Stimulated activated CD4-positive, alpha-beta T cell treated with anti-CD3 and anti-CD28 coated beads, Interleukin-4, amount 100 ng/mL, for 1 hour (primary cell): ENCODE measurements around the gene TMEM245.

Source experiments
- DNase-seq: peaks from one replicate; pipeline ENCODE4 v3.0.0-alpha.2; 2020

The TMEM245 gene

DNA sequence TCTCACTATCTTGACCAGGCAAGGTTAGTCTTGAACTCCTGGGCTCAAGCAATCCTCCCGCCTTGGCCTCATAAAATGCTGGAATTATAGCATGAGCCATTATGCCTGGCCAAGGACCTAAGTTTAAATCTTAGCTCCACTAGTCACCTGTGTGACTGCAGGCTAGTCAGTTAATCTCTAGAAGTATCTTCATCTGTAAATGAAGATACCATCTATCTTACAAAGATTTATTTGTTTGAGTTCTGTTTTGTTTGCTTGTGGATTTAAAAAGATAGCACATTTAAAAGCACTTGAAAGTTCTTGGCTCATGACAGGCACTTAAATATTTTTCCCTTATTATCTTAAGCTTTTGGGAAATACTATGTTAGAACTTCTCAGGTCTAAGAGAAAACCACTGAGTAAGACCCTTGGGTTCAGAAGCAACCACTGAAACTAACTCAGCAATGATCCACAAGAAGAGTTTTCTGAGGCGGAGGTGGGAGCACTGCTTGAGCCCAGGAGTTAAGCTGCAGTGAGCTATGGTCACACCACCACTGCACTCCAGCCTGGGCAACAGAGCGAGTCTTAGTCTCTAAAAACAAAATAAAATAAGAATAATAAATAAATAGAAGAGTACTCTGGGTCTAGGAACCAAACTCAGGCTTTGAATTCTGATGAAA lies 19.1 kb downstream of the TMEM245 start:
- no peak for DNase-seq

DNA sequence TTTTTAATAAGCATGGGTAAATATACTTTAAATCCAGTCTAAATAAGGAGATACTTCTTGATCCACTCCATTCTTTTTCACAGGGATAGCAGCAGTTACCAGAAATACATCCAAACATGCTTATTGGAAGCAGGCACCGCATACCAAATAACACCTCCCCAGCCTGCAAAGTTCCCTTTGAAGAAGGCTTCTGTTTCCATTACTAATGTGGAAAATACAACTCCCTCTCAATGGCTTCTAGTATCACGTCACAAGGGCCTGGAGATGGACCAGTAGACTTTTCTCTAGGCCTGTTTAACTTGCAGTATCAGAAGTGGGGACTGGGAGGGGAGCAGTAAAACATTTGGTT lies 20.8 kb downstream of the TMEM245 start:
- no peak for DNase-seq

DNA sequence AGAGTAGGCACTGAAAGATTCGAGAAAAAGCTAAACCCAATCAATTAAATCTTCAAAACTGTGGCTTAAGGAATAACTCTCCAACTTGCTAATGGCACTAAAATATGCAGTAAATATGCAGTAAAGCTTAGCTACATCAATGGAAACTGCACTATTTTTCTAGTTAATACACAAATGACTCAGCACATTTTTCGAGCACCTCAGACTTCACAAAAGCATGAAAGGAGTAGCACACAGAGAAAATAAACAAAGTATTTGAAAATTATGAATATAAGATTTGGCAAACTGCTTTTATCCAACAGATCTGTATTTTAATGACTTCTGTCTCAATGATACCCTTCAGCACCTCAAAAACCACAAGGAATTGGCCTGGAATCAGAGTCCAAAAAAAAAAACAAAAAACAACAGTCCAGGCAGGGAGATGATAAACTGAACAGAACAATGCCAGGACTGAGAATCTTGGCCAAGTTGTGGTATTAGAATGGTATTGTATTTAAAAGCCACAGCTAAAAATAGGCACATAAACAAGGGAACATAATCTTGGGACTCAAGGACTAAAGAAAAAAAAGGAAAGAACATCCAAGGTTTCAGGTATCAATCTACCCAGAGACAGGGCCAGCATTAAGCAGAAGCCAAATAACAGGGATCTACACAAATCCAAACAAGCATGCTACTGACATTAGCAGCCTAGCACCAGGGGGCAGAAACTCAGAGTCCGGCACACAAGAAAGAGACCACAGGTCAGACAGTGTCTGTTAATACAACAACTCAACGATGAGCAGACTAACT lies 21.4 kb downstream of the TMEM245 start:
- DNase-seq, result no peak

DNA sequence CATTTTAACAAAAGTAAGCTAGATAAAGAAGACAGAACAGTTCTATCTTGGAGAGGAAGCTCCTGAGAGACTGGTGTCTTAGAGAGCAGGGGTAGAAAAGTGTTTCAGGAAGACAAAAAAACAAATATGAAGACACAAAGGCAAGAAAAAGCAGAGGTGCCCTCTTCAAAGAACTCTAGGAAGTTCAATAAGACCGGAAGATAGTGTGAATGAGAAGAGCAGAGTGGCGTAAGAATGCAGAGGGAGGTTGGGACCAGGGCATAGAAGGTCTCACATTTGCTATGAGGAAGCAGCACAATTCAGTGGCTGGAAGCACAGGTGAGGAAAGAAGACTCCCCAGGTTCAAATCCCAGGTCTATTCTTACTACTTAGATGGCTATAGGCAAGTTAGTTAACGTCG lies 22.6 kb downstream of the TMEM245 start:
- no peak for DNase-seq

DNA sequence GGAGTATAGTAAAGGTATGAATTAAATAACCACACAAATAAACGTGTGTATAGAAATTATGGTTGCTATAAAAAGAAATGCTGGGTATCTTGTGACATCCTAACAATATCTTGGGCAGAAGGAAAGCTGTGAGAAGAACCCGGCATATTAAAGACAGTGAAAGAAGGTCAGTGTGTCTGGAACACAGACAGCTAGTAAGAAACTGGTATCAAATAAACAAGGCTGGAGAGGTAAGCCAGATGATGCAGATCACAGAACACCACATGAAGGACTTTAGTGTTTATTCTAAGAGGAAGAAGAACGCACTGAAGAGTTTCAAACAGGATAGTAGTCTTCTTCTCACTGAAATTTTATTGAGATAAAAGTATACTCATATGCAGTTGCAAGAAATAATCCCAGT lies 24.4 kb downstream of the TMEM245 start:
- no peak for DNase-seq

DNA sequence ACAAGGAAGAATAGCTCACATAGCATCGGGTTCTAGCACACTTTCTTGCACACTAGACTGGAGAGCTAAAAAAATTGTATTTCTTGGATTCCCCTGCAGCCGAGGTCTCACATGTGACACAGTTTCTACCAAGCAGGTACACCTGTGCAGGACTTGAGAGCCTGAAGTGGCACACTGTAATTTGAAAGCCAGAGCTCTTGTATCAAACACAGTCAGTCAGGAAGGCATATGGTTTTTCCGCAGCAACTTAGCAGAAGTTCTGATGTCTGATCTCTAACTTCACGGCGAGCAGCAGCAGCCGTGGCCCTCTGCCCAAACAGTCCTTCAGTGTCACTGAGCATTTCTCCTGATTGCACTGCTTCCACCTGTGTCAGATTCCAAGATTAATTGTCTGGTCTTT lies 25.5 kb downstream of the TMEM245 start:
- no peak for DNase-seq

DNA sequence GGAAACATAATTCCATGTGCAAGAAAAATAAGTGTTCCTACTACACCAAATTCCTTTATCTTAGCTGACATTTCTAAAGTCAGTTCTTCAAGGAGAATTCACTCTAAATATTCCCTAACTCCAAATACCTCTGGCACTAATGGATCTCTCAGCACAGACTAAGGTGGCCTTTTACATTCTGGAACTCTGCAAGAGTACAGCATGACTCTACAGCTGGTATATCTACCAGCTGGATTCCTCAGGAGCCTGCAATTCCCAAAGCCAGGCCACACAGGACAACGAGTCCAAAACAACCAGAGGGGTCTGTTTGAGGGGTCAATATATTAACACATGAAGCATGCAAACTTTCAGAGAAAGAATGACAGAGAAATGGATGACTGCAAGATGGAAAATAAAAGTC lies 27.2 kb downstream of the TMEM245 start:
- DNase-seq, result no peak

DNA sequence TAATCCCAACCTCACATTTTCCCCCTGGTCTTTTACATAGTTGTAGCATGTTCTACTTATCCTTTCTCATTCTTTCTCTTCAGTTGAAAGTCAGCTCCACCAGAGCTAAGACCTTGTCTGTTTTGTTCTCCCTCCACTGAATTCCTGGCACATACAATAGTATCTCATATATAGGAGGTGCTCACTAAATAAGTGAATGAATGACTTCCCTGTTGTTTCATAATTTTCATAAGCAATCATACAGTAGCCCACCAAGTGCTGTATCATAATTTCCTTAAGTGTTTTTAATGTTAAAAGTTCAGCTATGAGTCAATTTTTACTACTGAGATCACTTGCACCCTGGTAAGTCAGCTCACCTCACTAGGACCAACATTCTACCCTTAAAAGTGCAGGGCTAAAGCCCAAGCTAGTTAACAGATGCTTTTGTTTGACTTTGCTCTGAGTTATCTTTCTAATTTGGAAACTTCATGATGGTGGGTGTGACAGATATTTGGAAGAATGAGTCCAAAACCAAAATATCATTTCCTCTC lies 27.6 kb downstream of the TMEM245 start:
- DNase-seq, result no peak

DNA sequence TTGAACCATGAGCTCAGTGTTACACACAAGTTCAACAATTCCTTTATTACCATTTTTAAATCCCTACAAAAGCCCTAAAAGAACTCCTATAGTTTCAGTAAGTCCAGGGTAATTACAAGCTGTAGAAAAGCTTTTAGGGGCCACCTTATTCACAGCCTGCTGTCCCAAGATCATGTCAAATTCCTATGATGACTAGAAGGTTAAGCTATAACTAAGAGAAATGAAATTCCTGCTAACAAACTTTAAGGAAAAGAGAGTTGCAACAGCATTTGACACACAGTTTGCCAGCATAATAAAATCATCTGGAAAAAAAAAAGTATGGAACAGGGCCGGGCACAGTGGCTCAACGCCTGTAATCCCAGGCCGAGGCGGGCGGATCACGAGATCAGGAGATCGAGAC lies 31.5 kb downstream of the TMEM245 start:
- no peak for DNase-seq

DNA sequence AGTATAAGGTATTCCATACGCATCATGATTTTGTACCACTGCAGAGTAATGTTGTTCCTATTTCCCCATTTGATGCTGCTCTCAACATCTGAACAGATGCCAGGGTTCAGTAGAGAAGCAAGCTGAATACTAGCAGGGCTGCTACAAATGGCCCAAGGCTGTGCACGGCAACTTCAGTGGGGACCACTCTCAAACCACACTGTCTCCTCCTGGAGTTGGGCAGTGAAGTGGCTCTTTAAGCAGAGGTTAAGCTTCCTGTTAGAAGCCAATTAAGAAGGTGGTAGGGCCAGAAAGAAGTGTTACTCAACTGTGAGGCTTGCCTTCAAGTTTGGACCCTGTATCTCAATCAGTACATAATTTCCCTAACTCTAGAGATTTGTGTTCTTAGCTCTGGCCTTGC lies 32.0 kb downstream of the TMEM245 start:
- no peak for DNase-seq

DNA sequence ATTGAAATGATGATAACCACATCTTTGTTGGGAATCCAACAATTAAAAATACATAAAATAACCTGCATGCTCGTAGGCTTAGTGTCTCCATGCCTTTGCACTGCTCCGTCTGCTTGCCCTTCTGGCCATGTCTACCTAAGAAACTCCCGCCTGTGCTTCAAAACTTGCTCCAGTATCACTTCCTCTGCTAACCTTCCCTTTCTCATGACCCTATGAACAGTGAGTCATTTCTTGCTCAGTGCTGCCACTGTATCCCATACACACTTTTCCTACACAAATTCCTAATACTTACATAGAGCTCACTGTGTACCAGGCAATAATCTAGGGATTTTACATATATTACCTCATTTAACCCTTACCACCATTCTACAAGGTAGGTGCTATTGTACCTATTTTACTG lies 33.5 kb downstream of the TMEM245 start:
- no peak for DNase-seq

DNA sequence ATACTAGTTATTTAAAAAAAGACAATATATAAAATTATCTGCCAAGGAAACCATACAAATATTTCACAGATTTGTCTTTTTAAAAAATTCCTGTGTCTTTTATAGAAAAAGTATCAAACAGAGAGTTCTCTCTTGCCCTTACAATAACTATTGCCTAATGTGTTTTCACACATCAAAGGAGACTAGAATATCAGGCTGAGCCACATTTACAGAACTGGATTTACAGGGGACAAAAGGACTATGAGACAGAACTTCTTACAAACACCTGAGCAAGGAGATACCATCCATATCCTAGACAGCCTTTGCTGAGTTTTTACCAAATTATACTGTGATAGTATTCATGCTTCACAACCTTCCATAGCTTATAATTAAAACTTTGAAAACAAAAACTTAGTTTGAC lies 34.2 kb downstream of the TMEM245 start:
- no peak for DNase-seq

DNA sequence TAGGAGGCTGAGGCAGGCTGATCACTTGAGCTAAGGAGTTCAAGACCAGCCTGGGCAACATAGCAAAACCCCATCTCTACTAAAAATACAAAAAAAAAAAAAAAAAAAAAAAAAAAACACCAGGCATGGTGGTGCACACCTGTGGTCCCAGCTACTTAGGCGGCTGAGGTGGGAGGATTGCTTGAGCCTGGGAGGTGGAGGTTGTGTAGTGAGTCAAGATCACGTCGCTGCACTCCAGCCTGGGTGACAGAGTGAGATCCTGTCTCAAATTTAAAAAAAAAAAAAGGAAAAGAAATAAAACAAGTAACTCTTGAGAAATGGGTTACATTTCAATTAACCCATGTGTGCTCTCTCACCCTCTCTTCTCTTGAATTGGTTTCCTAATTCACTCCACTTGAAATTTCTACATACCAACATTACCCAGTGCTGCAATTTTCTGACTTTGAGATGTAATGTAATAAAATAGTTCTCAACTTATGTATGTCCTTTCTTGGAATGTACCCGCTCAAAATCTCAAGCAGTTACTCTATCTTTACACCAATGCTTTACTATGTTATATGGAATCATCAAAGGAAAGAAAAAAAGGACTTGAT lies 35.8 kb downstream of the TMEM245 start:
- no peak for DNase-seq

DNA sequence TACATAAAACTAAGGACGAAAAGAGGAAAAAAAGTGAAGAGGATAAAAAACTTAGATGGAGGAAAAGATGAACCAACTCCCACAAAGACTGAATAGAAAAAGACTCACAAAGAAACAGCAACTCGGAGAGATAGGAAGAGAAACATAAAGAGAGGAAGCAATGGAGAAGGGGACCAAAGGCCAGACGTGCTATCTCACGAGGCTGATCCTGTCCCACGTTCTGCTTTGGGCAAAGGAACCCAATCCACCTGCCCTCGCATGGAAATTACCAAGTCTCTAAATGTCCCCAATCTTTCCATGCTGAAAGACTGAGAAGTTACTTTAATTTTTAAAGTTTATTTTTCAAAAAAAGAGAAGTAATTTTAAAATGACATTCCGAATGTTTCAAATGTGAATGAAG lies 36.6 kb downstream of the TMEM245 start:
- no peak for DNase-seq

DNA sequence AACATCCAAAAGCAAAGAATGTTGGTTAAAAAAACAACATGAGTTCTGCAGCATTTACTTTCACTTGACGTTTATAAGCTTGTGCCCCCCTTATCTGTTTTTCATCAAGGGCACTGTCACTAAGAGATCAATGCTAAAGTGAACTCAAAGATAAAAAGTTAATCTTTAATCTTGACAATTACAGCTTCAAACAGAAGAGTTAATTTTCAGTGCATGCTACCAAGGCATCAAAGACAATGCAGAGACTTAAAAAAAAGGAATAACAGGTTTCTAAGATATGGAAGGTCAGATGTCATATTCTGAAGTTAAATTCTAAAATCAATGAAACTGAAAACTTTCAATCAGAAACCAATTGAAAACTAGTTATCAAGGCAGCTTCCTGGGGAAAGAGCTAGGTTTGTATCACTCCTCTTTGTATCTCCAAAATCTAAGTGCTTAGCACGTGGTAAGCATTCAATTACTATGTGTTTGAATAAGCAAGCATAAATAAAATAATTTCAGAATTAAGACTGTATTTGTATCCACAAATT lies 37.6 kb downstream of the TMEM245 start:
- DNase-seq, result no peak

DNA sequence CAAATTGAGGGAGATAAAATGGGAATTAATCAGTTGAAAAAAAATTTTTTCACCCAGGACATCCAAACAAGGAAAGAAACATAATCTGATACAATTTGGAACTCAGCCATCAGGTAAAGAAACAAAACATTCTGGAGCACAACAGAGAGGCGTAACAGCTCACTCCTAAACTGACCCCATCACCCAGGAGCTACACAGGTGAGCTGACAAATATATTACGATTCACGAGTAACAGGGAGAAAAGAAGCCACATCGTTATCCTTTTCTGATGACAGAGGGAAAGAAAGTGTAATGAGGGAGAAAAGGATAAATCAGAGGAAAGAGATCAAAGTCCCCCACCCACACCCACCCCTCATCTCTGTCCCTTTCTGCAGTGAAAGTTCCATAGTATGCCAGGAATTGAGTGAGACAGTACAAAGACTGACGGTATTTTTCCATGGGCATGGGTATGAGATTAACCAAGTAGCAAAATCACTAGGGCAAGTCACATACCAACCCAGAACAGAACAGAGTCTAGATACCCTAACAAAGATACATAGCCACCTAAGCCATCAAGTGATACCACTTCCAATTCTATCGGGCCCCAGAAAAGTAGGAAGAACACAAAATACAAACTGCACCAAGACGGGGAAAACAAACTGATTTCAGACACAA lies 45.4 kb downstream of the TMEM245 start:
- DNase-seq, result no peak

DNA sequence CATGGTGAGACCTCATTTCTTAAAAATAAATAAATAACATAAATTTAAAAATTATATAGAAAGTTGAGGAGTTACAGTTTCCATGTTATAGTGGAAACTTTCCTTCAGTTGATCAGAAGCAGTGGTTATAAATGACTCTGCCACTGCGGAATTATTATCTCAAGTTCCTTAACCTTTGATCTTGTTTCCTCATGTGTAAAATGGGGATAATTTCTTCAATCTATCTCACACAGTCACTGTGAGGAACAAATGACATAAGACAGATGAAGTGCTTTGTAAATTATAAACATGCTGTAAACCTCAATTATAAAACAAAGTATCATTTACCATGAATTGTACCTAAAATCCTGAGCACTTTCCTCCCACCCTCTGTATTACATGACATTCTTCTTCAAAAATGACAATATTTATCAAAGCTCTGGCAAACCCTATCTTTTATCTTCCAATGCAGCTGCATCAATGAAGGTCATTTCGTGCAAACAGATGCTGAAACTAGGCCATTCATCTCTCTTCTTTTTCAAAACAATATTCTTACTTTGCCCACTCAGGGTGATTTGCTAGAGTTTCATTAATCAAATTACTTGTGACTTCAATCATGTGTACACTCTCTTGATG lies 46.8 kb downstream of the TMEM245 start:
- DNase-seq, result no peak

DNA sequence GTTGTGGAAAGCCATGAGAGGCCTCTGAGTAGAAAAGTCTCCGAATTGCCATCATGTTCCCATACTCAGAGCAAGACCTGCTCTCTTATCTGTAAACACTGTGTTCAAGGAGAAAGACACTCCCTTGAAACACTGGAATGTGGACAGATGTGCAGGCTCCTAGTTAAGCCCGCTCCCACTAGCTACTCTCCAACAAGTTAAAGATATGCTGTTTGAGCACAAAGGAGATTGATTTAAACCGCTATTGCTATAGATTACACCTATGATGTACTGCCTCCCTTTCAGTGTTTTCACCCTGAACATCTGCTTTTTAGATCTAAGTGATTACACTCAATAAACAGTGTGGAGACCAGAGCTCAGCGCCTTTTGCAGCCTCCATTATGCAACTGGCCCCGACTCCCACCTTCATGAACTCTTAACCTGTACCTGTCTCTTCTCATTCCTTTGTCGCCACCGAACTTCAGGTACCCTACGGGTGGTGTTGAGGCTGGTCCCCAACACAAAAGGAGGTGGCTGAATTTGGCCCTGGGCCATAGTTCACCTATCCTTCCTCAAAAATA lies 47.5 kb downstream of the TMEM245 start:
- DNase-seq, result no peak

DNA sequence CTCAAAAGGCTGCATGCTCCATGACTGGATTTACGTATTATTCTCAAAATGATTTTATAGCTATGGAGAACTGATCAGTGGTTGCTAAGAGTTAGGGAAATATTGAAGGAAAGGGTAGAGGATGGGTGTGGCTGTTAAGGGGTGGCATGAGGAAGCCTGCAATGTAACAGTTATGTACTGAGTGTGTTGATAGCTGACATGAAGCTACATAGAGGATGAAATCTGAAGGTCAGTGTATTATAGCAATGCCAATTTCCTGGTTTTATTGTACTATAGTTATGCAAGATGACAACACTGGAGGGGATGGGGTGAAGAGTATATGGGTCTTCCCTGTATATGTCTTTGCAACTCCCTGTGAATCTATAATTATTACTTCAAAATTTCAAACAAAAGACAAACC lies 51.0 kb downstream of the TMEM245 start:
- no peak for DNase-seq

DNA sequence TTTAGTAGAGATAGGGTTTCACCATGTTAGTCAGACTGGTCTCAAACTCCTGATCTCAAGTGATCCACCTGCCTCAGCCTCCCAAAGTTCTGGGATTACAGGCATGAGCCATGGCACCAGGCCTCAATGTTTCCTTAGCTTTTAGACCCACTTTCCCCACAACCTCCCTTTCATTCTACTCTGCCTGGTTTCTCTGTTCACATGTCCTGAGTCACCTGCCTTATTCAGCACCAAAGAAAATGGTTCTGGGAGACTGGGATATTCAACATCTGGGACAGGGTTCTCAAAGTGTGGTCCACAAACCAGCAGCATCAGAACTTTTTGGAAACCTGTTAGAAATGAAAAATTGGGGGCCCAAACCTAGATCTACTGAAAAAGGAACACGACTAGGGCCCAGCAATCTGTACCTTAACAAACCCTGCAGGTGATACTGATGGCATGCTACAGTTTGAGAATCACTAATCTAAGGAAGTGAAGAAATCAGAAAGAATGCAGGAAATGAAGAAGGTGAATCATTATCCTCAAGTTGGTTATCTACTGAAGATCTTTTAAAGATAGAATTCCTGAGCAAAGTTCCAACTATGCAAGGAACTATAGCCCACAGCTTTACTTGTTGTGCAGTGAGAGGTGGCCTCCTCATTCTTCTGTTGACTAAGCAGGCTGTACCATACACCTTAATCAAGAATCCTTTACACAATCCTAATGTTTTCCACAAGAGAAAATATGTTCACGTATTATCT lies 54.6 kb downstream of the TMEM245 start:
- DNase-seq, result no peak

DNA sequence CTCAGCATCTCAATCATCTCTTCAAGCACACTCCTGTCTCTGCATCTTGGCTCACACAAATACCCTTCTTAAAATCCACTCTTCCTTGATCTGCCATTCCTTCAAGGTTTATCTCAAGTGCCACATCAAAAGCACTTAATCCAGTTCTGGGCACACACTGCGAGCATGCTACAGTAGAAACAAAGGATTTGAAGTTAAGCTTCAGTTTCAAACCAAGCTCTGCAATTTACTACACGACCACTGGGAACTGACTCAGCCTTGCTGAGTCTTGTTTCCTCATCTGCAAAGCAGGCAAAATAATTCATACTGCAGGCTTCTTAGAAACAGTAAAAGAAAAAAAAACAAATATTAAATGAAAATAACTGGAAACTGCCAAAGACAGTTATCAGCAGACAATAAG lies 56.0 kb downstream of the TMEM245 start:
- no peak for DNase-seq

DNA sequence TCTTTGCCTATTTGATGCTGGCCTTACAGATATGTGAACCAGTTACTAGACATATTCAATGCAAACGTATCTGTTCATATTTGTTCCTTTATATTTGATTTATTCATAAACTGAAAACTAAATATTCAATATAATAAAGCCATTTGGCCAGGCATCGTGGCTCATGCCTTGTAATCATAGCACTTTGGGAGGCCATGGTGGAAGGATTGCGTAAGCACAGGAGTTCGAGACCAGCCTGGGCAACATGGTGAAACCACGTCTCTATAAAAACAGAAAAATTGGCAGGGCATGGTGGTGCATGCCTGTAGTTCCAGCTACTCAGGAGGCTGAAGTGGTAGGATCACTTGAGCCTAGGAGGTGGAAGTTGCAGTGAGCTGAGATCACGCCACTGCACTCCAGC lies 57.2 kb downstream of the TMEM245 start:
- no peak for DNase-seq
